A673 (cell line): Measurements from ENCODE around the gene LEFTY1. TPM values are rescaled to one million over a fixed set of nuclear protein-coding genes. Genes with fewer than 3 reads are reported as not detected.
"Not testable (repeated sequence)": the region's sequence is repeated elsewhere in the genome, so short reads cannot be mapped to it uniquely, and the experiment has no call there.

Source experiments
- BruUV-seq: library from RNA; stranded (reverse); fragments of 400-500 nt; replicated peaks from 2 replicates; lab custom pipeline; 2021; lab: Mats Ljungman, UMichigan
- CTCF ChIA-PET: fragments of 300-600 bp; sonication (Branson Sonifier 250); formaldehyde crosslinking; loops from one replicate; lab custom pipeline; 2022; ENCODE audit warnings: antibody characterized with exemption; lab: Charles Lee
- POLR2A ChIA-PET: fragments of 300-600 bp; sonication (Branson Sonifier 250); formaldehyde crosslinking; loops from one replicate; lab custom pipeline; 2022; ENCODE audit warnings: antibody characterized with exemption; ENCODE audit not compliant: low non-redundant PET; lab: Charles Lee
- DNase-seq: peaks from one replicate; pipeline ENCODE4 v3.0.0-alpha.2; 2015; ENCODE audit warnings: low spot score
- H3K27ac ChIP-seq: fragments of 200-600 bp; sonication (generic); 2 replicates; pipeline ENCODE4 v1.5.1; 2016; ENCODE audit warnings: mixed run types, low read depth, mild to moderate bottlenecking, mixed read lengths, antibody characterized with exemption, low read length; ENCODE audit not compliant: poor library complexity, severe bottlenecking
- H3K27me3 ChIP-seq: fragments of 200-600 bp; sonication (generic); replicated peaks from 2 replicates; pipeline ENCODE4 v1.6.1; 2017; ENCODE audit warnings: mixed run types, low read depth, mild to moderate bottlenecking, mixed read lengths, antibody characterized with exemption, low read length; ENCODE audit not compliant: insufficient read depth, poor library complexity
- H3K36me3 ChIP-seq: fragments of 200-600 bp; sonication (generic); 2 replicates; pipeline ENCODE4 v1.6.1; 2016; ENCODE audit warnings: mixed run types, mild to moderate bottlenecking, mixed read lengths, antibody characterized with exemption, low read length; ENCODE audit not compliant: insufficient read depth, poor library complexity, severe bottlenecking
- H3K4me1 ChIP-seq: fragments of 200-600 bp; sonication (generic); 2 replicates; pipeline ENCODE4 v1.6.1; 2017; ENCODE audit warnings: mixed run types, mild to moderate bottlenecking, mixed read lengths, antibody characterized with exemption, low read length; ENCODE audit not compliant: insufficient read depth, poor library complexity, severe bottlenecking
- H3K4me3 ChIP-seq: fragments of 200-600 bp; sonication (generic); 2 replicates; pipeline ENCODE4 v1.5.1; 2016; ENCODE audit warnings: low read depth, mixed run types, mild to moderate bottlenecking, mixed read lengths, low read length; ENCODE audit not compliant: poor library complexity, severe bottlenecking
- H3K9me3 ChIP-seq: fragments of 200-600 bp; sonication (generic); 2 replicates; pipeline ENCODE4 v1.6.1; 2016; ENCODE audit warnings: mixed run types, low read depth, mild to moderate bottlenecking, mixed read lengths, antibody characterized with exemption, low read length; ENCODE audit not compliant: poor library complexity, severe bottlenecking
- CTCF ChIP-seq: fragments of 300-800, 200-600 bp; sonication (generic); conservative IDR thresholded peaks from 2 replicates; pipeline ENCODE4 v1.5.1; 2017; ENCODE audit warnings: low read depth, mild to moderate bottlenecking, antibody characterized with exemption, low read length, moderate library complexity, mixed read lengths
- EZH2 ChIP-seq: fragments of 200-600 bp; sonication (generic); IDR thresholded peaks from 2 replicates; pipeline ENCODE4 v1.6.1; 2017; ENCODE audit warnings: borderline replicate concordance, low read depth, mild to moderate bottlenecking, mixed read lengths, antibody characterized with exemption, low read length; ENCODE audit not compliant: poor library complexity, severe bottlenecking
- intact Hi-C: fragments of 100-400 bp; cut with micrococcal nuclease; formaldehyde crosslinking; loops from one replicate; pipeline ENCODE4 v1.10.0; 2022; ENCODE audit not compliant: unreplicated experiment
- total RNA-seq: library from RNA; stranded (reverse); gene quantifications from 2 replicates; pipeline ENCODE4 v1.2.3, GENCODE V29; 2021

Gene LEFTY1
- total RNA-seq, 1 experiment from 2014 or later: not detected

- no TSS peak for BruUV-seq
- Histone ChIP-seq H3K27me3 (no peaks in the 10 kb centered on the region), H3K27ac (no peak overlapping the region), H3K4me1 (no peaks in the 10 kb centered on the region), H3K4me3 (no peak overlapping the region), H3K9me3 (no peaks in the 10 kb centered on the region), H3K36me3 (no peaks in the 10 kb centered on the region)
- TF ChIP-seq CTCF: no peak
- no peak for TF ChIP-seq EZH2
- ChIA-PET POLR2A (no interaction called here), CTCF (no interaction called here)
- intact Hi-C loops: no loop called here
- no peak for DNase-seq
These were observed 41.6 kb upstream of the LEFTY1 start for GRCh38 chr1:225930566-225930965.

- DNase-seq, H3K36me3 ChIP-seq, H3K9me3 ChIP-seq, H3K4me1 ChIP-seq, H3K27me3 ChIP-seq, CTCF ChIA-PET, BruUV-seq, H3K4me3 ChIP-seq, H3K27ac ChIP-seq, POLR2A ChIA-PET, intact Hi-C loops: not testable (repeated sequence)
These were observed 40.5 kb upstream of the LEFTY1 start for GRCh38 chr1:225929462-225929861.

GRCh38 chr1:225928186-225929175 lies 39.5 kb upstream of the LEFTY1 start:
- no peak for DNase-seq
- ChIA-PET CTCF (no interaction called here), POLR2A (no interaction called here)
- no peaks in the 10 kb centered on the region for H3K36me3 ChIP-seq
- intact Hi-C loops: no loop called here
- H3K27ac ChIP-seq: no peak overlapping the region
- no peak for TF ChIP-seq EZH2
- no peak for TF ChIP-seq CTCF
- no peaks in the 10 kb centered on the region for H3K4me1 ChIP-seq
- H3K9me3 ChIP-seq: no peaks in the 10 kb centered on the region
- no TSS peak for BruUV-seq
- H3K4me3 ChIP-seq: no peak overlapping the region
- no peaks in the 10 kb centered on the region for H3K27me3 ChIP-seq
